Breast epithelium (tissue), 4 donors: ENCODE results near the gene PROM2. TPM values are rescaled to one million over a fixed set of nuclear protein-coding genes. Genes with fewer than 3 reads are reported as not detected.

ENCODE experiments used
- DNase-seq, 2 donors: peaks; one replicate each; pipeline ENCODE4 v3.0.0-alpha.2; 2019; ENCODE audit warnings: low spot score in 2 of 2
- H3K27ac ChIP-seq, 2 donors: fragments of 200-600 bp; sonication (generic) in 1 of 2; one replicate each; pipeline ENCODE4 v1.5.1; 2016 to 2019; ENCODE audit warnings: mild to moderate bottlenecking in 1 of 2
- H3K27me3 ChIP-seq, 2 donors: fragments of 200-600 bp; sonication (generic) in 1 of 2; one replicate each; pipeline versions ENCODE4 v1.5.1 to v1.6.0; 2017 to 2019; ENCODE audit warnings: control low read depth in 1 of 2, mild to moderate bottlenecking in 1 of 2
- H3K36me3 ChIP-seq: fragments of 200-600 bp; one replicate; pipeline ENCODE4 v1.5.1; 2019
- H3K4me1 ChIP-seq, 2 donors: fragments of 200-600 bp; sonication (generic); one replicate each; pipeline ENCODE4 v1.5.1; 2016 to 2019; ENCODE audit warnings: control low read depth in 1 of 2
- H3K4me3 ChIP-seq, 3 donors: fragments of 200-600 bp; sonication (generic); 1 replicate in 2 of 3; 2 replicates in 1 of 3; pipeline ENCODE4 v1.5.1; 2016 to 2019; ENCODE audit warnings: mild to moderate bottlenecking in 3 of 3, moderate library complexity in 2 of 3
- H3K9me3 ChIP-seq, 2 donors: fragments of 200-600 bp; sonication (generic) in 1 of 2; one replicate each; pipeline ENCODE4 v1.5.1; 2016 to 2019; ENCODE audit warnings: control low read depth in 1 of 2
- CTCF ChIP-seq, 3 donors: fragments of 450-650 bp; IDR thresholded peaks; one replicate each; pipeline ENCODE4 v1.5.1; 2016 to 2017; ENCODE audit warnings: antibody characterized with exemption in 3 of 3, mild to moderate bottlenecking in 3 of 3, moderate library complexity in 3 of 3
- POLR2A ChIP-seq: fragments of 450-650 bp; IDR thresholded peaks from one replicate; pipeline ENCODE4 v1.6.1; 2016; ENCODE audit warnings: antibody characterized with exemption, mild to moderate bottlenecking, moderate library complexity
- POLR2AphosphoS5 ChIP-seq, 3 donors: sonication (generic); formaldehyde crosslinking; IDR thresholded peaks; one replicate each; pipeline ENCODE4 v1.6.1; 2017; ENCODE audit warnings: antibody characterized with exemption in 3 of 3
- intact Hi-C: fragments of 100-400 bp; cut with DNase I; formaldehyde crosslinking; loops from one replicate; pipeline ENCODE4 v1.15.1; 2023; ENCODE audit warnings: low total_unique reads
- total RNA-seq, 3 donors: library from RNA; depleted of rRNA; stranded (reverse); fragments of >200 nt; gene quantifications; one replicate each; pipeline ENCODE4 v1.1.0, GENCODE V29; 2016

PROM2 gene
- total RNA-seq, 3 donors from 2014 or later, result 1.4 to 48.8 (median 47.7) TPM

GRCh38 chr2:95313296-95314131 is 39.3 kb downstream of the PROM2 start:
- TF ChIP-seq POLR2A (no peak), POLR2AphosphoS5 (IDR thresholded peaks at IDR 0.05) (no peak), CTCF (IDR thresholded peaks at IDR 0.05) (no peak)
- DNase-seq, result no peak
- no peak overlapping the region for H3K4me3 ChIP-seq
- intact Hi-C loops, result no loop called here
- H3K4me1 ChIP-seq, result peaks cover 4 to 23% of the 10 kb centered on the region in 2 donors
- H3K27ac ChIP-seq, result no peak overlapping the region
- no peaks in the 10 kb centered on the region for H3K27me3 ChIP-seq
- H3K36me3 ChIP-seq, result no peaks in the 10 kb centered on the region
- no peaks in the 10 kb centered on the region for H3K9me3 ChIP-seq

DNA sequence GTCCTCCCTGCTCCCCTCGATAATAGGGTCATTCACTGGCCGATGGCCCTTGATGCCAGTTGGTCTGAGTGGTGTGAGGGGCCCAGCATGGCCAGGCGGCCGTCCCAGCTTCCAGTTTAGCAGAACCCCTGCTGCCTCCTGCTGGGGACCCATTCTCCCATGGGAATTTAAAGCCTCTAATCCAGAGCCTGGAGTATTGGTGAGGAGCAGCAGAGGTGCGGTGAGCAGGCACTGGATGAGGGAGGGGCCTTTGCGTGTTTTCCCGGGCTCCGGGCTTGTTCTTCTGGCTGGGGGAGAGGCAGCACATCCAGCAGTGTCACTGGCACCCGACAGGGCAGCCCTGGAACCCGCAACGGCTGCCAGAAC is 40.3 kb downstream of the PROM2 start:
- peaks cover 4 to 23% of the 10 kb centered on the region in 2 donors for H3K4me1 ChIP-seq
- no peaks in the 10 kb centered on the region for H3K27me3 ChIP-seq
- no peaks in the 10 kb centered on the region for H3K9me3 ChIP-seq
- no peak overlapping the region for H3K4me3 ChIP-seq
- H3K27ac ChIP-seq, result no peak overlapping the region
- TF ChIP-seq POLR2AphosphoS5 (IDR thresholded peaks at IDR 0.05) (no peak), CTCF (IDR thresholded peaks at IDR 0.05) (no peak), POLR2A (no peak)
- no peak for DNase-seq
- intact Hi-C loops, result no loop called here
- H3K36me3 ChIP-seq, result no peaks in the 10 kb centered on the region

- Histone ChIP-seq H3K9me3 (no peaks in the 10 kb centered on the region), H3K27ac (peak overlapping the region in 1 of 2 donors; percentile 44), H3K36me3 (no peaks in the 10 kb centered on the region), H3K27me3 (no peaks in the 10 kb centered on the region), H3K4me1 (peaks cover 4 to 23% of the 10 kb centered on the region in 2 donors), H3K4me3 (no peak overlapping the region)
- intact Hi-C loops, result no loop called here
- peak in 1 of 2 donors; percentile 52 for DNase-seq
- TF ChIP-seq CTCF (IDR thresholded peaks at IDR 0.05) (peak; percentile 60 to 86 (median 68)), POLR2A (no peak)
Measured at GRCh38 chr2:95314964-95315611, 40.8 kb downstream of the PROM2 start.

DNA sequence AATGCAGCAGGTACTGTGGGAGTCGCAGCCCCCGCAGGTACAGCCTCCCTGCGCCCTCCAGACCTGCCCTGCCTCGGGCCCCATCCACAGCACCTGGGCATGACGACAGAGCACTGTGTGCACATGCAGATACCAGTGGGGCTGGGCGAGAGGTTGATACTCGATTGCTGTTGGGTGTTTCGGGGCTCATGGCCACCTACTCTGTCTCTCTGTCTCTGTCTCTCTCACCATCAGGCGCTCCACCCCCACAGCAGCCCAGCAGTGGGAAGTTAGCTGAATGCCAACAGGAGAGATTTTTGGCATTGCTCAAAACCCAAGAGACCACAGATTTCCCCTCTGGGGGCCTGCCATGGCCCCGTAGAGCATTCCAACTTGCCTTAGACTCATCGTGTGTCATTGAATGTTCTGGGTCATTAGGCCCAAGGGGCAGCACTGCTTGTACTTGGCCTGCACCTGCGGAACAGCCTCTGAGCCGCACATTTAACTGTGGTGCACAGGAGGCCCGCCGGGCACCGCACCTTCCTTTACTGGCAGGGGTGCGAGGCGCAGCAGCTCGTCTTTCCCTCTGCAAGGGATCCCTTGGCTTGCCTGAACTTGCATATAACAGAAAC is 41.7 kb downstream of the PROM2 start:
- Histone ChIP-seq H3K36me3 (no peaks in the 10 kb centered on the region), H3K4me3 (peak overlapping the region in 1 of 3 donors; percentile 11), H3K27me3 (no peaks in the 10 kb centered on the region), H3K4me1 (peaks cover 4 to 23% of the 10 kb centered on the region in 2 donors), H3K27ac (peak overlapping the region in 1 of 2 donors; percentile 44), H3K9me3 (no peaks in the 10 kb centered on the region)
- no peak for TF ChIP-seq CTCF (IDR thresholded peaks at IDR 0.05)
- TF ChIP-seq POLR2AphosphoS5 (IDR thresholded peaks at IDR 0.05), result peak in 1 of 3 donors; percentile 56
- TF ChIP-seq POLR2A, result no peak
- intact Hi-C loops, result no loop called here
- peak in 1 of 2 donors; percentile 89 for DNase-seq
